Prostate gland (tissue), 2 donors: ENCODE data around the gene NKX1-2.

Experiments
- CTCF ChIP-seq, 4 experiments: fragments of 200-600 bp in 2 of 4; fragments of 450-650 bp in 2 of 4; sonication (generic) in 2 of 4; IDR thresholded peaks; 1 replicate in 3 of 4; 2 replicates in 1 of 4; pipeline ENCODE4 v1.5.1; 2016 to 2019; ENCODE audit warnings: antibody characterized with exemption in 4 of 4, mild to moderate bottlenecking in 2 of 4, moderate library complexity in 2 of 4
- POLR2AphosphoS5 ChIP-seq: sonication (generic); formaldehyde crosslinking; IDR thresholded peaks from one replicate; pipeline ENCODE4 v1.6.1; 2017; ENCODE audit warnings: antibody characterized with exemption

DNA sequence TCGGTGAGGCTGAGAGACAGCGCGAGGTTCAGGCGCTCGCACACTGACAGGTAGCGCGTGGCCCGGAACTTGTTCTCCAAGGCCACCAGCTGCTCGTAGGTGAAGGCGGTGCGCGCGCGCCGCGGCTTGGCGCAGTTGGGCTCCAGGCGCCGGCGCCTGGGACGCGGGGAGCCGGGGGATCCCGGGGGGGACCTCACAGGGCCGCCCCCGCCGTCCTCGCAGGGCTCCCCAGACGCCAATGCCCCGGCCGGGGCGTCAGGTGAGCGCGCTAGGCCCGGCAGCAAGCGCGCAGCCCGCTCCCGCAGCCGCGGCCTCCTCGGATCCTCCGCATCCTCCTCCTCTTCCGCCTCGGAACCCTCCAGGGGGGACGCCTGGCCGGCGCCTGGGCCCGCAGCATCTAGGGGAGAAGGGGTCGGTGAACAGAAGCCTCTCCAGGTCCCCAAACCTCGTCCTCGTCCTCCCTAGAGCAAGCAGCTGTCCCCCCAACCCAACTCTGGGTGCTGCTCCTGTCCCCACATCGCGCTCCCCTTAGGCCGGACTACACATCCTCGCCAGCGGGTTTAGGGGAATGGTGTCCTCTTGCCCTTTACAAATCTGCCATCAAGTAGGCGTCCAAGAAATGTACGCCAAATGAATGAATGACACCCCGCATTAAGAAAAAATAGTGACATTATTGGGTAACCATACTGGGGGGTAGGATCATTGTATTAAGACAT is 1.9 kb downstream of the NKX1-2 start:
- TF ChIP-seq POLR2AphosphoS5 = no peak
- TF ChIP-seq CTCF (IDR thresholded peaks at IDR 0.05) = no peak
